ENCODE measurements around the gene FOXP1.

DNA sequence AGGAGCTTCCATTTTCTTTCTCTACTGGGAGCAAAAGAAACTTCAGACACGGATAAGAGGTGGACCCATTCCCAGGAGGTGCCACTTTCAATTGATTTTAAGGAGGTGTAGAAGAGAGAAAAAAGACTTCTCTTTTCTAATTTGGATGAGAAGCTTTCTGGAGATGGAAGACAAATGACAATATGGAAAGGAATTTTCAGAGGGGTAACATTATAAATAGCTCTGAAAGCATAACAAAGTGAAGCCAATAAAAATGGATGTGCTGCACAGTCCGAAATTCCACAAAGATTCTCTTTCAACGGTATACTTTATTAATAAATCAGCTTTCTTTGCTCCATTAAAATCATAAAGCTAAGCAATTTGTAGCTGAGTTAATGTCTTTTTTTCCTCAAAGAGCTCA, 663.9 kb downstream of the FOXP1 start:
- TF ChIP-seq, protein P1, sequence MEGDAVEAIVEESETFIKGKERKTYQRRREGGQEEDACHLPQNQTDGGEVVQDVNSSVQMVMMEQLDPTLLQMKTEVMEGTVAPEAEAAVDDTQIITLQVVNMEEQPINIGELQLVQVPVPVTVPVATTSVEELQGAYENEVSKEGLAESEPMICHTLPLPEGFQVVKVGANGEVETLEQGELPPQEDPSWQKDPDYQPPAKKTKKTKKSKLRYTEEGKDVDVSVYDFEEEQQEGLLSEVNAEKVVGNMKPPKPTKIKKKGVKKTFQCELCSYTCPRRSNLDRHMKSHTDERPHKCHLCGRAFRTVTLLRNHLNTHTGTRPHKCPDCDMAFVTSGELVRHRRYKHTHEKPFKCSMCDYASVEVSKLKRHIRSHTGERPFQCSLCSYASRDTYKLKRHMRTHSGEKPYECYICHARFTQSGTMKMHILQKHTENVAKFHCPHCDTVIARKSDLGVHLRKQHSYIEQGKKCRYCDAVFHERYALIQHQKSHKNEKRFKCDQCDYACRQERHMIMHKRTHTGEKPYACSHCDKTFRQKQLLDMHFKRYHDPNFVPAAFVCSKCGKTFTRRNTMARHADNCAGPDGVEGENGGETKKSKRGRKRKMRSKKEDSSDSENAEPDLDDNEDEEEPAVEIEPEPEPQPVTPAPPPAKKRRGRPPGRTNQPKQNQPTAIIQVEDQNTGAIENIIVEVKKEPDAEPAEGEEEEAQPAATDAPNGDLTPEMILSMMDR (IDR thresholded peaks at IDR 0.05) = no peak
- no peak for TF ChIP-seq POLR2A (IDR thresholded peaks at IDR 0.05)
